ENCODE measurements around the gene TMEM44. TPM values are rescaled to one million over a fixed set of nuclear protein-coding genes. Genes with fewer than 3 reads are reported as not detected.
A peak's percentile ranks its signal among the peaks of the same experiment; 100 is the strongest.

Gene TMEM44
- total and polyA plus RNA-seq, 9 of the 15 experiments (the other 6 are each of a cell fraction or from before 2014, with no cell fraction given): 0.53 to 18.1 (median 11.3) TPM

DNA sequence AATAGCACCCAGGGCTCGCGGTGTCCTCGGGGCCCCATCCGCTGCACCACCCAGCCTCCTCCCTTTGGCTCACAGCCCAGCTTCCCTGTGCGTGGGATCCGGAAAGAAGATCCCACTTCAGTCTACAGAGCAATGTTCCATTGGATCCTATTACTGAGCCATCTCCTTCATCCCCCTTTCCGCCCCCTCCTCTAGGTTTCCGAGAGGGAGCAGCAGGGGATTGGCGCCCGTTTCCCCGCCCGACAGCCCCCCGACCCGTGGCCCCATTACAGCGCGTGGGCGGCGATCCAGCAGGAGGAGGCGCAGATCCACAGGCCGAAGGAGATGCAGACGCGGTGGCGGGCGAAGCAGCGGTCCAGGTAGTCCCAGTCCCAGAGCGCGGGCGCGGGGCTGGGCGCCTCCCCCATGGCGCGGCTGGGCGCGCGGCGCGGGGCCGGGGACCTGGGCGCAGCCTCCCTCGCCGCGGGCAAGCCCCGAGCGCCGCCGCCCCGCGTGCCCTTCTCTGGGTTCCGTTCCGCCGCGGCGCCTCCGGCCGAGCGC, 340 bp downstream of the TMEM44 start (continued):
- TF ChIP-seq, protein P1, sequence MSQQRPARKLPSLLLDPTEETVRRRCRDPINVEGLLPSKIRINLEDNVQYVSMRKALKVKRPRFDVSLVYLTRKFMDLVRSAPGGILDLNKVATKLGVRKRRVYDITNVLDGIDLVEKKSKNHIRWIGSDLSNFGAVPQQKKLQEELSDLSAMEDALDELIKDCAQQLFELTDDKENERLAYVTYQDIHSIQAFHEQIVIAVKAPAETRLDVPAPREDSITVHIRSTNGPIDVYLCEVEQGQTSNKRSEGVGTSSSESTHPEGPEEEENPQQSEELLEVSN (IDR thresholded peaks at IDR 0.05; ENCODE audit: borderline replicate concordance in 1 of 2, extremely low read depth in 1 of 2, insufficient read depth in 1 of 2, insufficient read length in 1 of 2, low read depth in 1 of 2, low read length in 1 of 2, poor library complexity in 1 of 2, severe bottlenecking in 1 of 2): no peak
- TF ChIP-seq OTX1 (CRISPR knock-in tag; IDR thresholded peaks at IDR 0.05) (no peak), ZNF24 (IDR thresholded peaks at IDR 0.05) (no peak), NR2F6 (CRISPR knock-in tag; IDR thresholded peaks at IDR 0.05) (no peak), RB1 (IDR thresholded peaks at IDR 0.05; ENCODE audit: low read depth) (no peak), EGR1 (conservative IDR thresholded peaks at IDR 0.05) (peak; percentile 68), ELF4 (CRISPR knock-in tag; IDR thresholded peaks at IDR 0.05) (no peak), PATZ1 (CRISPR knock-in tag; IDR thresholded peaks at IDR 0.05; ENCODE audit: borderline replicate concordance) (no peak), THAP12 (CRISPR knock-in tag; IDR thresholded peaks at IDR 0.05) (no peak), SP2 (IDR thresholded peaks at IDR 0.05; ENCODE audit: extremely low read depth, low read depth, low read length, poor library complexity, severe bottlenecking) (no peak), PHF8 (IDR thresholded peaks at IDR 0.05; ENCODE audit: borderline replicate concordance, low read length) (peak; percentile 59; the same call in 1 of the 2 replicates), ESRRB (CRISPR knock-in tag; IDR thresholded peaks at IDR 0.05; ENCODE audit: borderline replicate concordance) (no peak), CREBBP (IDR thresholded peaks at IDR 0.05; ENCODE audit: low read depth, low read length) (no peak), CBX5 (IDR thresholded peaks at IDR 0.05; ENCODE audit: borderline replicate concordance, low read depth) (0 out of 2 replicates have a peak, but pooled peaks have one; percentile 21), HMGN3 (IDR thresholded peaks at IDR 0.05; ENCODE audit: borderline replicate concordance, extremely low read depth, insufficient read length, low read depth, low read length) (peak; percentile 24)
- TF ChIP-seq, protein P2, sequence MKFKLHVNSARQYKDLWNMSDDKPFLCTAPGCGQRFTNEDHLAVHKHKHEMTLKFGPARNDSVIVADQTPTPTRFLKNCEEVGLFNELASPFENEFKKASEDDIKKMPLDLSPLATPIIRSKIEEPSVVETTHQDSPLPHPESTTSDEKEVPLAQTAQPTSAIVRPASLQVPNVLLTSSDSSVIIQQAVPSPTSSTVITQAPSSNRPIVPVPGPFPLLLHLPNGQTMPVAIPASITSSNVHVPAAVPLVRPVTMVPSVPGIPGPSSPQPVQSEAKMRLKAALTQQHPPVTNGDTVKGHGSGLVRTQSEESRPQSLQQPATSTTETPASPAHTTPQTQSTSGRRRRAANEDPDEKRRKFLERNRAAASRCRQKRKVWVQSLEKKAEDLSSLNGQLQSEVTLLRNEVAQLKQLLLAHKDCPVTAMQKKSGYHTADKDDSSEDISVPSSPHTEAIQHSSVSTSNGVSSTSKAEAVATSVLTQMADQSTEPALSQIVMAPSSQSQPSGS (CRISPR knock-in tag; IDR thresholded peaks at IDR 0.05): no peak
- TF ChIP-seq, protein P3, sequence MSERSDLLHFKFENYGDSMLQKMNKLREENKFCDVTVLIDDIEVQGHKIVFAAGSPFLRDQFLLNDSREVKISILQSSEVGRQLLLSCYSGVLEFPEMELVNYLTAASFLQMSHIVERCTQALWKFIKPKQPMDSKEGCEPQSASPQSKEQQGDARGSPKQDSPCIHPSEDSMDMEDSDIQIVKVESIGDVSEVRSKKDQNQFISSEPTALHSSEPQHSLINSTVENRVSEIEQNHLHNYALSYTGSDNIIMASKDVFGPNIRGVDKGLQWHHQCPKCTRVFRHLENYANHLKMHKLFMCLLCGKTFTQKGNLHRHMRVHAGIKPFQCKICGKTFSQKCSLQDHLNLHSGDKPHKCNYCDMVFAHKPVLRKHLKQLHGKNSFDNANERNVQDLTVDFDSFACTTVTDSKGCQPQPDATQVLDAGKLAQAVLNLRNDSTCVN (CRISPR knock-in tag; IDR thresholded peaks at IDR 0.05): no peak
- TF ChIP-seq, protein P4, sequence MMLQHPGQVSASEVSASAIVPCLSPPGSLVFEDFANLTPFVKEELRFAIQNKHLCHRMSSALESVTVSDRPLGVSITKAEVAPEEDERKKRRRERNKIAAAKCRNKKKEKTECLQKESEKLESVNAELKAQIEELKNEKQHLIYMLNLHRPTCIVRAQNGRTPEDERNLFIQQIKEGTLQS (IDR thresholded peaks at IDR 0.05): no peak
- TF ChIP-seq, protein P4 (CRISPR knock-in tag; conservative IDR thresholded peaks at IDR 0.05): no peak
